HCT116 (cell line): ENCODE measurements around the gene SDSL. TPM values are rescaled to one million over a fixed set of nuclear protein-coding genes. Genes with fewer than 3 reads are reported as not detected.

Experiments used
- ATAC-seq: fragments of 200-7000 bp; cut with Tn5 transposase; 2 replicates; pipeline ENCODE4 v1.9.1; 2020; ENCODE audit warnings: mild to moderate bottlenecking, moderate library complexity
- BruUV-seq: library from RNA; stranded (reverse); fragments of 400-500 nt; replicated peaks from 2 replicates; lab custom pipeline; 2021; lab: Mats Ljungman, UMichigan
- CTCF ChIA-PET: fragments of 300-600 bp; sonication (Branson Sonifier 250); formaldehyde crosslinking; loops from one replicate; lab custom pipeline; 2021; ENCODE audit warnings: antibody characterized with exemption; lab: Charles Lee
- POLR2A ChIA-PET: fragments of 300-600, 350-600 bp; sonication (Branson Sonifier 250); formaldehyde crosslinking; loops from one replicate; lab custom pipeline; 2021; ENCODE audit warnings: antibody characterized with exemption; lab: Charles Lee
- RAD21 ChIA-PET, 2 experiments: fragments of 300-600 bp; sonication (Branson Sonifier 250); formaldehyde crosslinking; loops; one replicate each; lab custom pipeline; 2023; ENCODE audit warnings: low total read pairs in 2 of 2; ENCODE audit not compliant: uncharacterized antibody in 2 of 2, unreplicated experiment in 2 of 2, low non-redundant PET in 1 of 2; lab: Charles Lee
- DNase-seq: peaks from one replicate; pipeline ENCODE4 v3.0.0-alpha.2; 2010; ENCODE audit warnings: low read depth, low spot score
- H2AFZ ChIP-seq: fragments of 200-600 bp; shearing (Covaris generic), sonication (generic); 2 replicates; pipeline ENCODE4 v1.6.1; 2017; ENCODE audit warnings: low read depth, mixed run types, mixed read lengths, antibody characterized with exemption, low read length; ENCODE audit not compliant: poor library complexity, severe bottlenecking
- H3K27ac ChIP-seq: 2 replicates; pipeline ENCODE4 v1.5.1; 2012; ENCODE audit warnings: low read depth, low read length
- H3K27me3 ChIP-seq: fragments of 200-600 bp; sonication (generic); 2 replicates; pipeline ENCODE4 v1.6.1; 2016; ENCODE audit warnings: mixed run types, low read length, mixed read lengths; ENCODE audit not compliant: insufficient read depth
- H3K36me3 ChIP-seq, 2 experiments: fragments of 200-500 bp in 1 of 2; fragments of 200-600 bp in 1 of 2; sonication (Bioruptor generic) in 1 of 2; sonication (generic) in 1 of 2; 2 replicates each; pipeline versions ENCODE4 v1.5.1 to v1.6.1; 2014 to 2016; ENCODE audit warnings: low read length in 2 of 2, inconsistent platforms in 1 of 2, mixed read lengths in 1 of 2, mixed run types in 1 of 2; ENCODE audit not compliant: insufficient read depth in 2 of 2, control insufficient read depth in 1 of 2
- H3K4me1 ChIP-seq, 2 experiments: fragments of 200-600 bp in 1 of 2; sonication (generic) in 1 of 2; 2 replicates each; pipeline versions ENCODE4 v1.5.1 to v1.6.1; 2012 to 2017; ENCODE audit warnings: low read length in 2 of 2, inconsistent platforms in 1 of 2, mild to moderate bottlenecking in 1 of 2, mixed read lengths in 1 of 2, mixed run types in 1 of 2, moderate library complexity in 1 of 2; ENCODE audit not compliant: insufficient read depth in 2 of 2, control insufficient read depth in 1 of 2
- H3K4me2 ChIP-seq: fragments of 200-600 bp; sonication (generic); 2 replicates; pipeline ENCODE4 v1.6.1; 2017; ENCODE audit warnings: mixed run types, low read length, mixed read lengths
- H3K4me3 ChIP-seq, 2 experiments: fragments of 200-600 bp in 1 of 2; sonication (generic) in 1 of 2; replicated peaks in 1 of 2; 2 replicates each; pipeline ENCODE4 v1.5.1; 2011 to 2016; ENCODE audit warnings: low read length in 2 of 2, control low read depth in 1 of 2, low read depth in 1 of 2, mild to moderate bottlenecking in 1 of 2, mixed read lengths in 1 of 2, mixed run types in 1 of 2
- H3K79me2 ChIP-seq: fragments of 200-600 bp; sonication (generic); 2 replicates; pipeline ENCODE4 v1.6.1; 2017; ENCODE audit warnings: mild to moderate bottlenecking, mixed run types, low read length, moderate library complexity, mixed read lengths; ENCODE audit not compliant: insufficient read depth
- H3K9ac ChIP-seq: fragments of 200-600 bp; sonication (generic); 2 replicates; pipeline ENCODE4 v1.6.1; 2016; ENCODE audit warnings: low read length, mixed read lengths
- H3K9me2 ChIP-seq: fragments of 200-600 bp; sonication (generic), shearing (Covaris generic); 2 replicates; pipeline ENCODE4 v1.6.1; 2017; ENCODE audit warnings: mixed run types, mild to moderate bottlenecking, moderate library complexity; ENCODE audit not compliant: insufficient read depth
- H3K9me3 ChIP-seq, 2 experiments: fragments of 200-500 bp in 1 of 2; fragments of 200-600 bp in 1 of 2; sonication (Bioruptor generic) in 1 of 2; sonication (generic) in 1 of 2; 2 replicates each; pipeline ENCODE4 v1.6.1; 2014 to 2017; ENCODE audit warnings: low read length in 2 of 2, mixed read lengths in 2 of 2, inconsistent platforms in 1 of 2, low read depth in 1 of 2, mild to moderate bottlenecking in 1 of 2, mixed run types in 1 of 2, moderate library complexity in 1 of 2; ENCODE audit not compliant: control insufficient read depth in 1 of 2, insufficient read depth in 1 of 2
- H4K20me1 ChIP-seq: fragments of 200-600 bp; sonication (generic), shearing (Covaris generic); 2 replicates; pipeline ENCODE4 v1.6.1; 2017; ENCODE audit warnings: mixed run types, mild to moderate bottlenecking, moderate library complexity; ENCODE audit not compliant: insufficient read depth
- ATF3 ChIP-seq: IDR thresholded peaks from 2 replicates; pipeline ENCODE4 v1.6.1; 2012
- CEBPB ChIP-seq: IDR thresholded peaks from 2 replicates; pipeline ENCODE4 v1.6.1; 2012; ENCODE audit warnings: low read depth
- EZH2 ChIP-seq: fragments of 200-600 bp; sonication (generic); IDR thresholded peaks from 2 replicates; pipeline ENCODE4 v1.6.1; 2017; ENCODE audit warnings: antibody characterized with exemption, mixed run types
- FOSL1 ChIP-seq: IDR thresholded peaks from 2 replicates; pipeline ENCODE4 v1.6.1; 2012; ENCODE audit warnings: low read depth
- POLR2A ChIP-seq: IDR thresholded peaks from 2 replicates; pipeline ENCODE4 v1.7.0; 2011; ENCODE audit warnings: borderline replicate concordance; ENCODE audit not compliant: insufficient read depth, insufficient read length; ENCODE audit errors: extremely low read depth
- RAD21 ChIP-seq: IDR thresholded peaks from 2 replicates; pipeline ENCODE4 v1.6.1; 2012; ENCODE audit warnings: low read depth, mild to moderate bottlenecking
- SIN3A ChIP-seq: IDR thresholded peaks from 2 replicates; pipeline ENCODE4 v1.6.1; 2012; ENCODE audit warnings: low read depth
- SP1 ChIP-seq: IDR thresholded peaks from 2 replicates; pipeline ENCODE4 v1.6.1; 2012; ENCODE audit warnings: low read depth
- SRF ChIP-seq: IDR thresholded peaks from 2 replicates; pipeline ENCODE4 v1.6.1; 2012; ENCODE audit warnings: low read depth
- TCF7L2 ChIP-seq: IDR thresholded peaks from 2 replicates; pipeline ENCODE4 v1.7.0; 2011; ENCODE audit warnings: borderline replicate concordance, inconsistent platforms; ENCODE audit not compliant: insufficient read depth, insufficient read length; ENCODE audit errors: extremely low read depth
- ZFX ChIP-seq: fragments of 450-650 bp; IDR thresholded peaks from 2 replicates; pipeline ENCODE4 v1.6.1; 2017
- ZNF274 ChIP-seq: fragments of 200-500 bp; sonication (Bioruptor generic); IDR thresholded peaks from 2 replicates; pipeline ENCODE4 v1.6.1; 2014; ENCODE audit warnings: mild to moderate bottlenecking, low read depth, low read length, inconsistent platforms
- intact Hi-C: fragments of 100-400 bp; cut with micrococcal nuclease; formaldehyde crosslinking; loops from 2 replicates; pipeline ENCODE4 v1.10.0; 2022
- total RNA-seq: library from RNA; stranded (reverse); gene quantifications from one replicate; pipeline ENCODE4 v1.2.1, GENCODE V29; 2021; ENCODE audit not compliant: unreplicated experiment
- TF ChIP-seq, protein P1 (sequence below), 3 experiments: fragments of 200-600 bp in 1 of 3; sonication (generic) in 1 of 3; IDR thresholded peaks in 2 of 3; conservative IDR thresholded peaks in 1 of 3; 2 replicates each; pipeline ENCODE4 v1.5.1; 2012 to 2017; ENCODE audit warnings: low read depth in 2 of 3, low read length in 2 of 3, antibody characterized with exemption in 1 of 3, borderline replicate concordance in 1 of 3, control low read depth in 1 of 3, mild to moderate bottlenecking in 1 of 3, mixed read lengths in 1 of 3, mixed run types in 1 of 3, moderate library complexity in 1 of 3; ENCODE audit not compliant: insufficient read depth in 1 of 3
- TF ChIP-seq, protein P2 (sequence below): IDR thresholded peaks from 2 replicates; pipeline ENCODE4 v1.6.1; 2011; ENCODE audit warnings: mild to moderate bottlenecking, low read length, moderate library complexity; ENCODE audit not compliant: insufficient replicate concordance; ENCODE audit errors: extremely low read depth

The SDSL gene
- total RNA-seq, 1 experiment from 2014 or later: 19.1 TPM

DNA sequence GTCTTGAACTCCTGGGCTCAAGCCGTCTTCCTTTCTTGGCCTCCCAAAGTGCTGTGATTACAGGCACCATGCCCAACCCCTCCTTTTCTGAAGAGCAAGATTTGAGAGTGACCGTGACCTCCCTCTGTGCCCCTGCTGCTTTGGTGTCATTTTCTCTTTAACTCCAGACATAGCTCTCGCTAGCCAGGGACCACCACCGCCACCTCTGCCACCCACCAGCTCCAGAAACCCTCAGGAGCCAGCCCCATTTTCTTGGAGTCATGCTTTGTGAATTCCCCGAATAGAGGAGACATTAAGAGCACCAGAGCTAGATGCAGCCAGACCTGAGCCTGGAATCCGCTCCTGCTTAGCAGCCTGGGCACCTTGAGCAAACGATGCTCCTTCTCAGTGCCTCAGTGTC lies 18.2 kb downstream of the SDSL start:
- H3K27me3 ChIP-seq: no peaks in the 10 kb centered on the region
- H3K27ac ChIP-seq: no peak overlapping the region
- H3K9me3 ChIP-seq: no peaks in the 10 kb centered on the region
- no TSS peak for BruUV-seq
- H3K4me1 ChIP-seq: no peaks in the 10 kb centered on the region
- ATAC-seq (no peak), DNase-seq (no peak)
- no peak overlapping the region for H3K4me3 ChIP-seq
- H3K4me2 ChIP-seq: no peak overlapping the region
- intact Hi-C loops: no loop called here
- H3K9ac ChIP-seq: no peak overlapping the region
- no peaks in the 10 kb centered on the region for H3K9me2 ChIP-seq
- ChIA-PET CTCF (interaction anchor here (1.4 to 1.6 kb wide), 2 partner anchors 15 to 21 kb away, joined by 3 to 5 read pairs; no protein-coding TSS in a partner anchor), POLR2A (no interaction called here), RAD21 (no interaction called here)
- no peaks in the 10 kb centered on the region for H4K20me1 ChIP-seq
- no peaks in the 10 kb centered on the region for H3K79me2 ChIP-seq
- H2AFZ ChIP-seq: no peak overlapping the region
- H3K36me3 ChIP-seq: no peaks in the 10 kb centered on the region
- TF ChIP-seq EZH2 (no peak), ATF3 (no peak), CEBPB (no peak), TCF7L2 (no peak), SIN3A (no peak), FOSL1 (no peak), ZNF274 (no peak), ZFX (no peak), POLR2A (no peak), RAD21 (no peak), SRF (no peak), SP1 (no peak)
- TF ChIP-seq, protein P1, sequence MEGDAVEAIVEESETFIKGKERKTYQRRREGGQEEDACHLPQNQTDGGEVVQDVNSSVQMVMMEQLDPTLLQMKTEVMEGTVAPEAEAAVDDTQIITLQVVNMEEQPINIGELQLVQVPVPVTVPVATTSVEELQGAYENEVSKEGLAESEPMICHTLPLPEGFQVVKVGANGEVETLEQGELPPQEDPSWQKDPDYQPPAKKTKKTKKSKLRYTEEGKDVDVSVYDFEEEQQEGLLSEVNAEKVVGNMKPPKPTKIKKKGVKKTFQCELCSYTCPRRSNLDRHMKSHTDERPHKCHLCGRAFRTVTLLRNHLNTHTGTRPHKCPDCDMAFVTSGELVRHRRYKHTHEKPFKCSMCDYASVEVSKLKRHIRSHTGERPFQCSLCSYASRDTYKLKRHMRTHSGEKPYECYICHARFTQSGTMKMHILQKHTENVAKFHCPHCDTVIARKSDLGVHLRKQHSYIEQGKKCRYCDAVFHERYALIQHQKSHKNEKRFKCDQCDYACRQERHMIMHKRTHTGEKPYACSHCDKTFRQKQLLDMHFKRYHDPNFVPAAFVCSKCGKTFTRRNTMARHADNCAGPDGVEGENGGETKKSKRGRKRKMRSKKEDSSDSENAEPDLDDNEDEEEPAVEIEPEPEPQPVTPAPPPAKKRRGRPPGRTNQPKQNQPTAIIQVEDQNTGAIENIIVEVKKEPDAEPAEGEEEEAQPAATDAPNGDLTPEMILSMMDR (IDR thresholded peaks at IDR 0.05 in 2 of 3, conservative IDR thresholded peaks at IDR 0.05 in 1 of 3; ENCODE audit: borderline replicate concordance in 1 of 3, insufficient read depth in 1 of 3, low read depth in 2 of 3, low read length in 2 of 3): no peak
- TF ChIP-seq, protein P2, sequence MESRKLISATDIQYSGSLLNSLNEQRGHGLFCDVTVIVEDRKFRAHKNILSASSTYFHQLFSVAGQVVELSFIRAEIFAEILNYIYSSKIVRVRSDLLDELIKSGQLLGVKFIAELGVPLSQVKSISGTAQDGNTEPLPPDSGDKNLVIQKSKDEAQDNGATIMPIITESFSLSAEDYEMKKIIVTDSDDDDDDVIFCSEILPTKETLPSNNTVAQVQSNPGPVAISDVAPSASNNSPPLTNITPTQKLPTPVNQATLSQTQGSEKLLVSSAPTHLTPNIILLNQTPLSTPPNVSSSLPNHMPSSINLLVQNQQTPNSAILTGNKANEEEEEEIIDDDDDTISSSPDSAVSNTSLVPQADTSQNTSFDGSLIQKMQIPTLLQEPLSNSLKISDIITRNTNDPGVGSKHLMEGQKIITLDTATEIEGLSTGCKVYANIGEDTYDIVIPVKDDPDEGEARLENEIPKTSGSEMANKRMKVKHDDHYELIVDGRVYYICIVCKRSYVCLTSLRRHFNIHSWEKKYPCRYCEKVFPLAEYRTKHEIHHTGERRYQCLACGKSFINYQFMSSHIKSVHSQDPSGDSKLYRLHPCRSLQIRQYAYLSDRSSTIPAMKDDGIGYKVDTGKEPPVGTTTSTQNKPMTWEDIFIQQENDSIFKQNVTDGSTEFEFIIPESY: no peak
